ENCODE measurements around the gene TOX2. TPM values are rescaled to one million over a fixed set of nuclear protein-coding genes. Genes with fewer than 3 reads are reported as not detected.

The TOX2 gene
- total and polyA plus RNA-seq, 2 of the 4 experiments (the other 2 are of a cell fraction): 1.3 to 17.5 TPM

- Histone ChIP-seq H3K79me1 (ENCODE audit: low read depth in 1 of 2, low read length in 2 of 2) (peaks cover 19 to 67% of the 10 kb centered on the region in 2 experiments), H4K5ac (ENCODE audit: low read depth, low read length) (no peak overlapping the region), H3K27ac (ENCODE audit: insufficient read depth, low read length) (no peak overlapping the region), H2BK15ac (ENCODE audit: low read depth, low read length) (no peak overlapping the region), H3K9me3 (ENCODE audit: control insufficient read depth, insufficient read depth, low read length) (no peaks in the 10 kb centered on the region), H3K9ac (ENCODE audit: low read depth, low read length) (no peak overlapping the region), H2BK20ac (ENCODE audit: low read depth, low read length) (no peak overlapping the region), H4K91ac (ENCODE audit: insufficient read depth, low read depth, low read length) (no peak overlapping the region), H3K4me2 (ENCODE audit: low read depth, low read length) (no peak overlapping the region), H2BK5ac (ENCODE audit: low read depth, low read length, poor library complexity, severe bottlenecking) (no peak overlapping the region), H3K4me3 (ENCODE audit: insufficient read depth, low read depth, low read length) (no peak overlapping the region), H2BK120ac (ENCODE audit: low read depth, low read length) (no peak overlapping the region), H2AK9ac (replicated peaks; ENCODE audit: low read depth, low read length, poor library complexity) (no peak overlapping the region), H2AFZ (replicated peaks; ENCODE audit: low read length, poor library complexity) (no peak overlapping the region), H3K14ac (replicated peaks; ENCODE audit: low read depth, low read length) (no peak overlapping the region), H3K4me1 (ENCODE audit: control insufficient read depth, insufficient read depth, low read length) (peaks cover 12% of the 10 kb centered on the region), H3K27me3 (ENCODE audit: control insufficient read depth, insufficient read depth, low read length) (no peaks in the 10 kb centered on the region), H3K23ac (ENCODE audit: low read depth, low read length) (no peak overlapping the region), H3K9me1 (ENCODE audit: insufficient read depth, low read length) (peaks cover 17% of the 10 kb centered on the region), H3K4ac (ENCODE audit: low read depth, low read length) (no peak overlapping the region), H2AK5ac (ENCODE audit: low read depth, low read length) (no peak overlapping the region), H4K8ac (ENCODE audit: low read depth in 2 of 2, low read length in 2 of 2) (no peak overlapping the region; a peak in 1 of 4 replicates), H4K20me1 (ENCODE audit: insufficient read depth, low read length) (peaks cover 23% of the 10 kb centered on the region; the same call in 1 of the 2 replicates), H3K56ac (ENCODE audit: extremely low read depth, insufficient read depth, low read length) (no peak overlapping the region), H3K18ac (ENCODE audit: low read depth, low read length) (no peak overlapping the region), H3K36me3 (ENCODE audit: control insufficient read depth, insufficient read depth, low read length) (peaks cover 3% of the 10 kb centered on the region; the same call in 1 of the 2 replicates)
- dilution Hi-C loops (cut with HindIII; ENCODE audit: low sequenced_read_pairs, unreplicated experiment) (no loop called here), in situ Hi-C loops (cut with MboI; ENCODE audit: low sequenced_read_pairs) (no loop called here), intact Hi-C loops (cut with micrococcal nuclease) (no loop called here)
- CTCF ChIA-PET: no interaction called here
- BruUV-seq (replicated peaks): no TSS peak
- POLR2A ChIA-PET (ENCODE audit: unreplicated experiment): no interaction called here
- no CpG with 5 or more reads among the region's 4 CpGs for WGBS, 2 experiments (ENCODE audit: extremely low coverage in 2 of 2, insufficient read length in 1 of 2)
- DNase-seq (no peak), ATAC-seq (ENCODE audit: low read depth) (no peak)
- TF ChIP-seq FOS (IDR thresholded peaks at IDR 0.05; ENCODE audit: low read depth, low read length) (no peak), CHD1 (IDR thresholded peaks at IDR 0.05; ENCODE audit: low read depth, low read length) (no peak), MAZ (IDR thresholded peaks at IDR 0.05; ENCODE audit: borderline replicate concordance, low read depth, low read length) (no peak), RAD21 (IDR thresholded peaks at IDR 0.05; ENCODE audit: low read length) (no peak), CTCF (conservative IDR thresholded peaks at IDR 0.05; ENCODE audit: low read depth, low read length) (no peak), CEBPB (IDR thresholded peaks at IDR 0.05; ENCODE audit: low read depth, low read length) (no peak), RFX5 (IDR thresholded peaks at IDR 0.05; ENCODE audit: low read depth, low read length) (no peak), MAFK (IDR thresholded peaks at IDR 0.05; ENCODE audit: low read depth, low read length) (no peak), RCOR1 (IDR thresholded peaks at IDR 0.05; ENCODE audit: insufficient replicate concordance, low read length) (no peak), MXI1 (IDR thresholded peaks at IDR 0.05; ENCODE audit: borderline replicate concordance, low read depth, low read length) (no peak), ELK1 (IDR thresholded peaks at IDR 0.05; ENCODE audit: borderline replicate concordance, low read depth, low read length) (no peak), BHLHE40 (IDR thresholded peaks at IDR 0.05; ENCODE audit: low read depth, low read length) (no peak), POLR2A (IDR thresholded peaks at IDR 0.05; ENCODE audit: low read depth, low read length) (no peak)
Measured at GRCh38 chr20:43984587-43984986, 69.9 kb downstream of the TOX2 start.

Data from IMR-90 (cell line).